Measurements from ENCODE around the gene GINS2.

The GINS2 gene

DNA sequence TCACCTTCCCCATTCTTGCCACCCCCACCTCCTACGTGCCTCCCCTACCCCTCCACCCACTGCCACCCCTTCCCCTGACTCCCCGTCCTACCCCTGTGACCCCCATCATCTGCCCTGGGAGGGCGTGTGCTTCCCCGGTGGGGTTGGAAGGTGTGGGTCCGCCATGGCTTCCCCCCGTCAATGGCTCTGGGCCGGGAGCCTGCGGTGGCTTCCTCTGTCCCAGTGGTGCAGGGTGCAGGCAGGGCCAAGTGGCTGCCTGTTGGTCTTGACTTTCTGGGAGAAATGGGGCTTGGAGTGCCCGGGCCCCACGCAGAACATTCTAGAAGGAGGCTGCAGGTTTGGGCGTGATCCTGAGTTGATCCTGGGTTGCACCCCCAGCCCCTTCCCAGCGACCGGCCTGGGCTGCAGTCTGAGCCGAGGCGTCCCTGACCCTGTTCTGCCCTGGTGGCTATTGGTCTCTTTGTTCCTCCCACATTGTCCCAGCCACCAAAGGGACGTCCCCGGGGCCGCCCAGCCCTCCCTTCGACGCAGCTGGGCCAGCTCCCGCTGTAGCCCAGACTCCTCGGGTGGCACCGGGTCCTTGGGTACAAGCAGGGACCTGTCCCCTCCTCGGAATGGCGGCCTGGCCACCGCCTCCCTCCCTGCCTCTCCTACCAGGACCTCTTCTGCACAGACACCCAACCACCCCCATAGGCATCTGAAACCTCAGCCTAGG, 49.9 kb downstream of the GINS2 start:
- peaks cover 99% of the 10 kb centered on the region; the same call in 1 of the 2 replicates for H3K36me3 ChIP-seq (ENCODE audit: insufficient read depth, low read length)
- no peaks in the 10 kb centered on the region for H3K4me1 ChIP-seq (ENCODE audit: insufficient read depth, low read length, poor library complexity, severe bottlenecking)
- no peaks in the 10 kb centered on the region for H3K9me3 ChIP-seq (ENCODE audit: insufficient read depth, low read depth, low read length)
- H3K4me2 ChIP-seq (ENCODE audit: low read depth, low read length, poor library complexity, severe bottlenecking) = no peak overlapping the region
- no peak overlapping the region for H3K4me3 ChIP-seq (ENCODE audit: low read length, poor library complexity, severe bottlenecking)
- H4K20me1 ChIP-seq (ENCODE audit: insufficient read depth, low read length, poor library complexity, severe bottlenecking) = peaks cover 100% of the 10 kb centered on the region
- TF ChIP-seq EZH2phosphoT487 (IDR thresholded peaks at IDR 0.05; ENCODE audit: borderline replicate concordance) = no peak
- H3K79me2 ChIP-seq (ENCODE audit: insufficient read depth, low read length) = peaks cover 100% of the 10 kb centered on the region
- no peaks in the 10 kb centered on the region for H3K27me3 ChIP-seq (ENCODE audit: insufficient read depth, low read length, poor library complexity, severe bottlenecking)
- H2AFZ ChIP-seq (ENCODE audit: low read length) = no peak overlapping the region
- H3K9ac ChIP-seq (ENCODE audit: low read depth, low read length, poor library complexity, severe bottlenecking) = no peak overlapping the region
- H3F3A ChIP-seq (ENCODE audit: low read depth) = no peaks in the 10 kb centered on the region
- H3K9me2 ChIP-seq (replicated peaks; ENCODE audit: low read depth, low read length) = no peaks in the 10 kb centered on the region

DNA sequence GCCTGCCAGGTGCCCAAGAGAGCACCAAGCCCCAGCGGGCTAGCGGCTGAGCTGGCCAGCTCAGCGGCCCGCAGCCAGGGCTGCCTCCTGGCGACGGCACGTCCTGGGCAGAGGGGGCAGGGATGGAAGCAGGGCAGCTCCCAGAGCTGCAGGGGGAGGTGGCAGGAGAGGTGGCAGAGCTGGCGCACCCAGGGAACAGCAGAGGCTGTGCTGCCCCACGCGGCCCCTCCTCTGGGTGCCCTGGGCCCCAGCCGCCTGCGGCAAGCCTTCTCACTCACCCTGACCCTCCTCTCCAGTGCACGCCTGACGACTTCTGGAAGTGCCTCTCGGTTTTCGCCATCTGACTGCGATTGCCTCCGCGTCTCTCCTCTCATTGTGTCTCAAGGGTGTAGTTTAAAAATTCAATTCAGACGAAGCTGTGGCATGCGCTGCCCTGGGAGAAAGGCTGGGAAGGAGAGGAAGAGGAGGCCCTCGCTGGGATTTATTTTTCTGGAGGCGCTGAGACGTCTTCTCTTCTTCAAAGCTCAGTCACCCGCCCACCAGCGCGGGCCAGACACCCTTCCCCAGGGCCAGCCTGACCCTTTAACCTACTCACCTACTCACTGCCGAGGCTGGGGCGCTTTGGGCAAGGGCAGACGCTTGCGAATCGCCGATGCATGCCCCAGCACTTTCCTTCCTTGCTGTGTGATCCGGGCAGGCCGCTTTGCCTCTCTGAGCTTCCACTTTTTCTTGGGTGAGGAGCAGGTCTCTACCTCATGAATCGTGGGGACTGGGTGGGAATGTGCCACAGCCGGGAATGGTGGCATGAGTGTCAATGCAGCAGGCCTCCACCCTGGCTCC, 50.7 kb downstream of the GINS2 start:
- Histone ChIP-seq H3K4me3 (ENCODE audit: low read length, poor library complexity, severe bottlenecking) (no peak overlapping the region), H3K79me2 (ENCODE audit: insufficient read depth, low read length) (peaks cover 100% of the 10 kb centered on the region), H3K36me3 (ENCODE audit: insufficient read depth, low read length) (peaks cover 99% of the 10 kb centered on the region; the same call in 1 of the 2 replicates), H3K4me2 (ENCODE audit: low read depth, low read length, poor library complexity, severe bottlenecking) (no peak overlapping the region), H3K27me3 (ENCODE audit: insufficient read depth, low read length, poor library complexity, severe bottlenecking) (no peaks in the 10 kb centered on the region), H3K9me2 (replicated peaks; ENCODE audit: low read depth, low read length) (no peaks in the 10 kb centered on the region), H3K9me3 (ENCODE audit: insufficient read depth, low read depth, low read length) (no peaks in the 10 kb centered on the region), H2AFZ (ENCODE audit: low read length) (no peak overlapping the region), H4K20me1 (ENCODE audit: insufficient read depth, low read length, poor library complexity, severe bottlenecking) (peaks cover 100% of the 10 kb centered on the region), H3K9ac (ENCODE audit: low read depth, low read length, poor library complexity, severe bottlenecking) (no peak overlapping the region), H3F3A (ENCODE audit: low read depth) (no peaks in the 10 kb centered on the region), H3K4me1 (ENCODE audit: insufficient read depth, low read length, poor library complexity, severe bottlenecking) (no peaks in the 10 kb centered on the region)
- TF ChIP-seq, protein P1, sequence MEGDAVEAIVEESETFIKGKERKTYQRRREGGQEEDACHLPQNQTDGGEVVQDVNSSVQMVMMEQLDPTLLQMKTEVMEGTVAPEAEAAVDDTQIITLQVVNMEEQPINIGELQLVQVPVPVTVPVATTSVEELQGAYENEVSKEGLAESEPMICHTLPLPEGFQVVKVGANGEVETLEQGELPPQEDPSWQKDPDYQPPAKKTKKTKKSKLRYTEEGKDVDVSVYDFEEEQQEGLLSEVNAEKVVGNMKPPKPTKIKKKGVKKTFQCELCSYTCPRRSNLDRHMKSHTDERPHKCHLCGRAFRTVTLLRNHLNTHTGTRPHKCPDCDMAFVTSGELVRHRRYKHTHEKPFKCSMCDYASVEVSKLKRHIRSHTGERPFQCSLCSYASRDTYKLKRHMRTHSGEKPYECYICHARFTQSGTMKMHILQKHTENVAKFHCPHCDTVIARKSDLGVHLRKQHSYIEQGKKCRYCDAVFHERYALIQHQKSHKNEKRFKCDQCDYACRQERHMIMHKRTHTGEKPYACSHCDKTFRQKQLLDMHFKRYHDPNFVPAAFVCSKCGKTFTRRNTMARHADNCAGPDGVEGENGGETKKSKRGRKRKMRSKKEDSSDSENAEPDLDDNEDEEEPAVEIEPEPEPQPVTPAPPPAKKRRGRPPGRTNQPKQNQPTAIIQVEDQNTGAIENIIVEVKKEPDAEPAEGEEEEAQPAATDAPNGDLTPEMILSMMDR (conservative IDR thresholded peaks at IDR 0.05; ENCODE audit: low read length) = no peak
- no peak for TF ChIP-seq EZH2phosphoT487 (IDR thresholded peaks at IDR 0.05; ENCODE audit: borderline replicate concordance)

DNA sequence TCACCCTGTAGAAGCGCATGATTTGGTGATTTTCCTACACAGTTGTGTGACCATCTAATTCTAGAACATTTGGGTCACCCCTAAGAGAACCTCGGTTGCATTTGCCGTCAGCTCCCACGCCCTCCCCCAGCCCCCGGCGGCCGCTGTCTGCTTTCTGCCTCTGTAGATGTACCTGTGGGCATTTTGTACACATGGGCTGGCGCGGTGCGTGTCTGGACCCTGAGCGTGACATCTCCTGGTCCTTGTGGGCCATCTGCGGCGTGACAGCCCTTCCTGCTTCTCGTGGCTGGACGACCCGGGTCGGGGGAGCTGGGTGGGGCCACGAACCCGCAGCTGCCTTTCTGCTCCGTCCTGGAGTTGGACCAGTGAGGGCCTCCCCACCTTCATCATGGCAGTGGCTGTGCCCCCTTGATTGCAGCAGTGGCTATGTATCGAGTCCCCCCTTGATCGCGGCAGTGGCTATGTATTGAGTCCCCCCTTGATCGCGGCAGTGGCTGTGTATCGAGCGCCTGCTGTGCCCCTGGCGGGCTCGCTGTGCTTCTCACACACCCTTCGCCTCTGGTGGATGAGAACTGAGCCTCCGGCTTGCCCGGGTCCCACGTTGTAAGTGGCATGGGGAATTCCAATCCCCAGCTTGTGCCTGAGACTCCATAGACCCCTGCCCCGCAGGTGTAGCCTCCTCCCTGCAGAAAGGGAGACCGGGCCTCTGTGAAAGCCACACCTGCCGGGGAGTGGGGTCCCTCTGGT, 51.5 kb downstream of the GINS2 start:
- Histone ChIP-seq H3K9ac (ENCODE audit: low read depth, low read length, poor library complexity, severe bottlenecking) (no peak overlapping the region), H2AFZ (ENCODE audit: low read length) (no peak overlapping the region), H3K27me3 (ENCODE audit: insufficient read depth, low read length, poor library complexity, severe bottlenecking) (no peaks in the 10 kb centered on the region), H3F3A (ENCODE audit: low read depth) (no peaks in the 10 kb centered on the region), H3K9me3 (ENCODE audit: insufficient read depth, low read depth, low read length) (no peaks in the 10 kb centered on the region), H3K4me3 (ENCODE audit: low read length, poor library complexity, severe bottlenecking) (no peak overlapping the region), H3K4me1 (ENCODE audit: insufficient read depth, low read length, poor library complexity, severe bottlenecking) (no peaks in the 10 kb centered on the region), H4K20me1 (ENCODE audit: insufficient read depth, low read length, poor library complexity, severe bottlenecking) (peaks cover 100% of the 10 kb centered on the region), H3K36me3 (ENCODE audit: insufficient read depth, low read length) (peaks cover 97% of the 10 kb centered on the region; the same call in 1 of the 2 replicates), H3K9me2 (replicated peaks; ENCODE audit: low read depth, low read length) (no peaks in the 10 kb centered on the region), H3K79me2 (ENCODE audit: insufficient read depth, low read length) (peaks cover 100% of the 10 kb centered on the region), H3K4me2 (ENCODE audit: low read depth, low read length, poor library complexity, severe bottlenecking) (no peak overlapping the region)
- TF ChIP-seq, protein P1 (conservative IDR thresholded peaks at IDR 0.05; ENCODE audit: low read length) = no peak
- TF ChIP-seq EZH2phosphoT487 (IDR thresholded peaks at IDR 0.05; ENCODE audit: borderline replicate concordance) = no peak
